NOMO-1 treated with dmso at 0.1 percent for 144 hours (cell line): ENCODE results near the gene SET.

Experiments
- DNase-seq: peaks from one replicate; lab custom pipeline; 2025; ENCODE audit not compliant: unreplicated experiment; lab: John Stamatoyannopoulos, UW

Gene SET

DNA sequence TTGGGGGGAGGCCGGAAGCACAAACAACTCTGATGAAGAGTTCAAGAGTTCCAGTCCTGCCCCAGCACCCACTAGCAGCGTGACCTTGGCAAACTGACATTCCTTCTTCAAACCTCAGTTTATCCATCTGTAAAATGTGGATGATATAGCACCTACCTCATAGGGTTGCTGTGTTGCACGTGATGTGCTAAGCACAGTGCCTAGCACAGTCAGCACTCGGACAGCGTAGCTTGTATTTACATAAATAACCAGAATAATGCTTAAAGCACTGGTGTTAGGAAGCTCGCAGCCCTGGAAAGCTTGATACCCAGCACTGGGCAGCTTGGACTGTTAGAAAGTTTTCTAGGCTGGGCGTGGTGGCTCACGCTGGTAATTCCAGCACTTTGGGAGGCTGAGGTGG lies 18.4 kb downstream of the SET start:
- DNase-seq, result no peak

DNA sequence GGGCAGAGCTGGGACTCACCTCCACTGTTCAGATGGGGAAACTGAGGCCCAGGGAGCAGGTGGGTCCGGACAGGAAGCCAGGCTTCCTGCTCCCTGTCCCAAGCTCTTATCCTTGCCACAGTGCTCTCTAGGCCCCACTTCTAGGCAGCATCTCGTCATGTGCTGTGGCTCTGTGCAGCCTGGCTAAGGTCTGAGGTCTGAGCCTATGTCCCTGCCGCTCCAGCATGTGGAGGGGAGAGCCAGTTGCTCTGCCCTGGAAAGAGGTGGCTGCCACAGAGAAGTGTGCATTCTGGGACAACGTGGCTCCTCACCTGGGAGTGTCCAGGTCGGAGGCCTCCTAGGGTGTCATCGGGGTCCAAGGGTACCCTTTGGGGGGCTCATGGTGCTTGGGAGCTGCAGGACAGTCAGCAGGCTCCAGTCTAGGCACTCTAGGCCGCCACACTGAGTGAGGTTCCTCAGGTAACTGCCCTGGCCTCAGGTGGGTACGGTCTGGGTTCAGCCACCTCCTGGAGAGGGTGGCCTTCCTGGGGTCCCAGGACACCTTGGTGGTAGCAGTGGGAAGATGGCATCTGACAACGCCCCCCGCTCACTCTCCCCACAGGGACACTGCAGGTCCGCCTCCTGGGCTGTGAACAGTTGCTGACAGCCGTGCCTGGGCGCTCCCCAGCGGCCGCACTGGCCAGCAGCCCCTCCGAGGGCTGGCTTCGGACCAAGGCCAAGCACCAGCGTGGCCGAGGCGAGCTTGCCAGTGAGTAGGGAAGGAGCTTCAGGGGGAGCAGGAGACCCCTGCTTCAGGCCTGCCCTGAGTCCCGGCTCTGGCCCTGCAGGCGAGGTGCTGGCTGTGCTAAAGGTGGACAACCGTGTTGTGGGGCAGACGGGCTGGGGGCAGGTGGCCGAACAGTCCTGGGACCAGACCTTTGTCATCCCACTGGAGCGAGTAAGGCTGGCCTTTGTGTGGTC lies 23.7 kb downstream of the SET start:
- DNase-seq, result no peak

DNA sequence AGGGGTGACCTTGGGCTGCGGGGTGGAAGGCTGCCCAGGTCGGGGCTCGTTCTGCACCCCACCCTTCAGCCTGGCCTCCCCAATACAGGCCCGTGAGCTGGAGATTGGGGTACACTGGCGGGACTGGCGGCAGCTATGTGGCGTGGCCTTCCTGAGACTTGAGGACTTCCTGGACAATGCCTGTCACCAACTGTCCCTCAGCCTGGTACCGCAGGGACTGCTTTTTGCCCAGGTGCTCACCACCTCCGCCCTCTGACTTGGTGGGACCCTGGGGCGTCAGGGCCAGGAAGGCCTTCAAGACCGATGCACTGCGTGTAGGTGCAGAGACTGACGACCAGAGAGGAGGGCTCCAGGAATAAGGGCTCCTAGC lies 24.4 kb downstream of the SET start:
- no peak for DNase-seq

DNA sequence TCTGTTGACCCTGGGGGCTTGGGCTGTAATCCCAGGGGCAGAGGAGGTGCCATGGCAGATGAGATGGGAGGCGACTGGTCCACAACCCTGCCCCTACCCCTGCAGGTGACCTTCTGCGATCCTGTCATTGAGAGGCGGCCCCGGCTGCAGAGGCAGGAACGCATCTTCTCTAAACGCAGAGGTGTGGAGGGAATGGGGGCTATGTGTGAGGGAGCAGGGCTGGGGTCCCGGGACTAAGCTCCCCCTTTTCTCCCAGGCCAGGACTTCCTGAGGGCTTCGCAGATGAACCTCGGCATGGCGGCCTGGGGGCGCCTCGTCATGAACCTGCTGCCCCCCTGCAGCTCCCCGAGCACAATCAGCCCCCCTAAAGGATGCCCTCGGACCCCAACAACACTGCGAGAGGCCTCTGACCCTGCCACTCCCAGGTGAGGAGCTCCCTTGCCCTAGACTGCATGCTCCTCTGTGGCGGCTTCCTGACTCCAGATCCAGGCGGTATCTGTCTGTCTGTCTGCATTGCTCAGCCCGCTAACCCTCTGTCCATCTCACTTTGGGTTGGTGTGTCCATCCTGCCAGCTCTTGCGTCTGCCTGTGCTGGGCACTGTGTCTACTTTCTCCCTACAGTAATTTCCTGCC lies 25.0 kb downstream of the SET start:
- DNase-seq, result no peak

DNA sequence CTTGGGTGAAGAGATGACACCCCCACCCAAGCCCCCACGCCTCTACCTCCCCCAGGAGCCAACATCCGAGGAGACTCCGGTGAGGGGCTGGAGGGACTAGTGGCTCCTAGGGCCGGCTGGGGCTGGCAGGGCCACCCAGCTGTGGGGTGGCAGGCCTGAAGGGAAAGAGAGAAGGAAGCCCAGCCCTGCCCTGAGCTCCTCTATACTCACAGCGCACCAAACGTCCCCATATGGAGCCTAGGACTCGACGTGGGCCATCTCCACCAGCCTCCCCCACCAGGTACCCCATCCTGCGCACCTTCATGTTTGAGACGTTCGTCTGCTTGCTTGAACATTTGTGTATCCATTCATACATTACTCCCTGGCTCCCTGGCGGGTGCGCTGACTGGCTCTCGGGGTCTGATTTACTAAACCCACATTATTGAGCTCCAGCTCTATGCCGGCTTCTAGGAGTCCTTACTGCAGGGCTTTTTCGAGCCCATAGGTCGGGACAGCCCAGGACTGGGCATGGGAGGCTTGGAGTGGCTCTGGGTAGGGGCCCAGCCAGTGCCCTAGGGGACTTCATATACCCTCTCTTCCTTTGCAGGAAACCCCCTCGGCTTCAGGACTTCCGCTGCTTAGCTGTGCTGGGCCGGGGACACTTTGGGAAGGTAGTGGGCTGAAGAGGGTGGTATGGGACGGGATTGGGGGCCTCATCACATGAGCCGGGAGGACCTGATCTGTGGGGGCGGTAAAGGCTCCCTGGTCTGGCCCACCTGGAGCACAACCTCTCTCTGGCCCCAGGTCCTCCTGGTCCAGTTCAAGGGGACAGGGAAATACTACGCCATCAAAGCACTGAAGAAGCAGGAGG lies 25.8 kb downstream of the SET start:
- DNase-seq, result no peak

- DNase-seq, result no peak
Measured at GRCh38 chr9:128715436-128715750, 26.4 kb downstream of the SET start.

GRCh38 chr9:128716581-128717254 lies 27.7 kb downstream of the SET start:
- no peak for DNase-seq

GRCh38 chr9:128718047-128718446 lies 29.0 kb downstream of the SET start:
- DNase-seq, result no peak

DNA sequence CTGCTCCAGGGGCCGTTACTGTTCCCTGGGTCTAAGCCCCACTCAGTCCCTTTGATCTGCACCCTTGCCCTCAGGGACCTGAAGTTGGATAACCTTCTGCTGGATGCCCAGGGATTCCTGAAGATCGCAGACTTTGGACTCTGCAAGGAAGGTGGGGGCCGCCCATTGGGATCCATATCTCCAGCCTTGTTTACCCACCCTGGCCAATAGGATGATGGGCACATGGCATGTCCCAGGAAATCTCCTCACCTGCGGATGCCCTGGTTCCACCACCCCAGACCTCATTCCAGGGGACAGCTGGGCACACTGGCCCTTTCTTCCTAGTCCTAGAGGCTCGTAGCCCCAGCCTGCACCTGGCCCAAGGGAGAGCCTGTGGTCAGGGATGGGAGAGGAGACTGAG lies 29.5 kb downstream of the SET start:
- DNase-seq, result no peak

DNA sequence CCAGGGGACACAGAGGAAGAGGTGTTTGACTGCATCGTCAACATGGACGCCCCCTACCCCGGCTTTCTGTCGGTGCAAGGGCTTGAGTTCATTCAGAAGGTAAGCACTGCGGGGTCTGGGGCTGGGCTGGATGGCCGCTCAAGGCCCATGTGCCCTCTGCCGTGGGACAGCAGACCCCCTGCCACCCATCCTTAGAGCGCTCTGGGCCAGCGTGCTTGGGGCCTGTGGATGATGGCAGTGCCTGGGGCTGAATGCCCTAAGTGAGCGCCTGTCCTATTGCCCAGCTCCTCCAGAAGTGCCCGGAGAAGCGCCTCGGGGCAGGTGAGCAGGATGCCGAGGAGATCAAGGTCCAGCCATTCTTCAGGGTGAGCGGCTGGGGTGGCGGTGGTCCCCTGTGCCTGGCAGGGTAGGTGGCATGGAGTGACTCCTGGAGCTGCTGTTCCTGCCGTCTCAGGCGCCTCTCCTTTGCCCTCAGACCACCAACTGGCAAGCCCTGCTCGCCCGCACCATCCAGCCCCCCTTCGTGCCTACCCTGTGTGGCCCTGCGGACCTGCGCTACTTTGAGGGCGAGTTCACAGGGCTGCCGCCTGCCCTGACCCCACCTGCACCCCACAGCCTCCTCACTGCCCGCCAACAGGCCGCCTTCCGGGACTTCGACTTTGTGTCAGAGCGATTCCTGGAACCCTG lies 31.0 kb downstream of the SET start:
- DNase-seq, result no peak

- no peak for DNase-seq
Measured at GRCh38 chr9:128720841-128721486, 31.9 kb downstream of the SET start.

GRCh38 chr9:128721487-128722010 lies 32.5 kb downstream of the SET start:
- DNase-seq, result no peak

DNA sequence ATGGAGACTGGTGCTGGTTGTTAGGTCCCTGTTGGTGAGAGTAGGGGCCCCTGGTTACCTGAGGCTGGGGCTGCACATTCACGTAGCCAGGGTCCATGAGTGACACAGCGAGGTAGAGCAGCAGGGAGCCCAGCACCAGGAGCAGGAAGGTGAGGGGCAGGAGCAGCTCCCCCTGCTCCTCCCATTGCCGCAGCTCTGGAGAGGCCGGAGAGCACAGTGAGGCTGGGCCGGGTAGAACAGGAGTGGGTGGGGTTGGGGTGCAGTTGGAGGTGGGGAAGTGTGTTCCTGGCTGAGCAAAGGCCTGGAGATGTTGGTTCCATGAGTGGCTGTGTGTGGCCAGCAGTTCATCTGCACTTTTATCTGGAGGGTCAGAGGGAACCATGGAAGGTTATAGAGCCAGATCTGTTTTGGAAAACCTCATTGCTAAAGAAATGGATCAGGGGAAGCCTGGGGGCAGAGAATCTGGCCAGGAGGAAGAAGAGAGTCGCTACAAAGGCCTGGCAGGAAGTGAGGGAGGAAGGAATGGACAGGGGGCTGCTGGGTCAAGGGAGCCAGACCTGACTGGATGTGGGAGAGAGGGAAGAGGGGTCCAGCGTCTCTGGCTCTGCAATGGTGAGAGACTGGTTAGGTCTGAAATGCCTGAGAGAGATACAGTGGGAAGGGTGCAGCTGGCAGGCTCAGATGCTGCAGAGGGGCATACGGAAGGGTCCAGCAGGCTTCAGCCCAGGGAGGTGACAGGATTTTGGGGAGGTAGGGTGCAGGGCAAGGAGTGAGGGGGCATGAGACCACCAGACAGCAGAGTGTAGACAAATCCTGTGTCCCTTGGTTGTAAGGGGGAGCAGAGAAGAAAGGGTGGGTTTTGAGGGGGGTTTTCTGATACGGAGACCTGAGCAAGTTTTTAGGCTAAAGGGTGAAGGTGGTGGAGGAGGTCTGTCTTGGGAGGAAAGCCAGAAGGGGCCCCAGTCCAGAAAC lies 33.6 kb downstream of the SET start:
- no peak for DNase-seq

DNA sequence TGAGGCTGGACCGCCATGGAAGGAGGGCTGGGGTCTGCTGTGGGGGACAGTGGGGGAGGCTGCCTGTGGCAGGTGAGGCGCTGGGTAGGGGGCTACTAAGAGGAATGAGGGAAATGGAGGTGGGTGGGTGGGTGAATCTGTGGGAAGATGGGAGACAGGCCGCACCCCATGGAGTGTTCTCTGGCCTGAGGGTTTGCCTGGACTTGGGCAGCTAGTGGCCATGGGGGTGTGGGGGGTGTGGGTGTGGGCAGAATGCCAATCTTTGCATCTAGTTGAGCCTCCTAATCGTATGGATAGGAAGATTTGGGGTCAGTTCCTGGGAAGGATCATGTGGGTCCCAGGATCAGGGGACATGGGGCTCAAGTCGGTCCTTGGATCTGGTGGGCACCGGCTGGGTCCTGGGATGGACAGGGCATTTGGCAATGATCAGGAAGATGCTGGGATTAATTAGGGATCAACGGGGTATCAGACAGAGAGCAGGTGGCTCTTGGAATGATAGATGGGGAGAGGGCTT lies 34.4 kb downstream of the SET start:
- DNase-seq, result no peak

DNA sequence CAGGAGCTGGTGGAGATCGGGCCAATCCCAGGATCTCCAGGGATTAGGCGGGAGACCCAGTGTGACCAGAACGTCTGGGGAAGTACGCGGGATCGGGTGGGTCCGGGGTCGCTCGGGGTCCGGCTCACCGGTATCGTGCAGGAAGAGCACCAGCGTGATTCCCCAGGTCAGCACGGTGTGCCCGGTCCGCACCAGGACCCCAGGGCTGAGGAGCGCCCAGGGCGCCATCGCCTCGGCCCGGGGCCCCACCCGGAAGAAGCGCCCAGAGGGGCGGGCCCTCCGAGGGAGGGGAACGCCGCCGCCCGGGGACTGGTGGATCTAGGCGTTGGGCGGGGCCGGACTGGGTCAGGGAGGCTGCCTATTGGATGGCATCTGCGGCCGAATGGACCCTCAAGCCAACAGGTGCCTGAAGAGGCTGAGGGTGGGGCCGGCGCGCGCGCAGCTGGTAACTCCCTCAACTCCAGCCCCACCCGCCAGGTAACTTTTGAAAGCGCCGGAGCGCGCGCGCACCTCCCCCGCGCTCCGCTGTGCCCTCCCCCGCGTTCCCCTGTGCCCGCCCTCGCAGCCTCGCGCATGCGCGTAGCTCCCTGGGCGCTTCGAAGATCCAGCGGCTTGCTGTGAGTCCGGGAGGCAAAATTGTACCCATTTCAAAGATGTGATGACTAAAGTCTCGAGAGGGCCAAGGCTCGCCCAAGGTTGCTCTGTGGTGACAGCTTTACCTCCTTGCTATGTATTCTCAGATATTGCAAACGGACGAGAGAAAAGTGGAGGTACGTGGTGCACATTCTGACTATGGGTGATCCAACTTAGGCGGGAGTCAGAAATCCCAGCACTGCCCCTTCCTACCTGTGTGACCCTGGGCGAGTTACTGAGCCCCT lies 35.1 kb downstream of the SET start, which contains the start of gene ZDHHC12:
Gene ZDHHC12 (minus strand): TSS at position 262 of the 878 bp plus-strand sequence. CDS start 34 bp downstream, at position 228.
- peak; percentile 98 for DNase-seq

- no peak for DNase-seq
Measured at GRCh38 chr9:128724744-128725211, 35.8 kb downstream of the SET start.

- DNase-seq, result no peak
Measured at GRCh38 chr9:128727640-128728248, 38.7 kb downstream of the SET start.
